ENCODE results near the gene EFL1. TPM values are rescaled to one million over a fixed set of nuclear protein-coding genes. Genes with fewer than 3 reads are reported as not detected.
"Not testable (repeated sequence)": the region's sequence is repeated elsewhere in the genome, so short reads cannot be mapped to it uniquely, and the experiment has no call there.

EFL1 gene
- total and polyA plus RNA-seq, 2 donors (not counting 1 experiment from before 2014, with no cell fraction given): 19.1 to 29.9 TPM

DNA sequence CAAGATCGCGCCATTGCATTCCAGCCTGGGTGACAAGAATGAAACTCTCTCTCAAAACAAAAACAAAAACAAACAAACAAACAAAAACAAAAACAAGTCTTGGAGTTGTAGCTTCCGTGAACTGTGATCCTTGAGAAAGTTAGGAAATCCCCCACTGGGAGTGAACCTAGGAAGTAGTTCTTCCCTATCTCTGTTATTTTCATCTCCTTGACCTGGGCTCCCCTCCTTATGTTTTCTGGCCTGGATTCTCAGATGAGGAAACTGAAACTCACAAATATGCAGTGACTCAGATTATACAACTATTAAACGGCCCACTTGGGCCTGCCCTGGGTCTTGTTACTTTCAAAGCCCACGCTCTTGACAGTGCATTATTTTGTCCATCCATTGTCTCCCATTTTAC, 29.7 kb upstream of the EFL1 start:
- DNase-seq (ENCODE audit: low read depth in 2 of 2): no peak
- TF ChIP-seq, protein P1, sequence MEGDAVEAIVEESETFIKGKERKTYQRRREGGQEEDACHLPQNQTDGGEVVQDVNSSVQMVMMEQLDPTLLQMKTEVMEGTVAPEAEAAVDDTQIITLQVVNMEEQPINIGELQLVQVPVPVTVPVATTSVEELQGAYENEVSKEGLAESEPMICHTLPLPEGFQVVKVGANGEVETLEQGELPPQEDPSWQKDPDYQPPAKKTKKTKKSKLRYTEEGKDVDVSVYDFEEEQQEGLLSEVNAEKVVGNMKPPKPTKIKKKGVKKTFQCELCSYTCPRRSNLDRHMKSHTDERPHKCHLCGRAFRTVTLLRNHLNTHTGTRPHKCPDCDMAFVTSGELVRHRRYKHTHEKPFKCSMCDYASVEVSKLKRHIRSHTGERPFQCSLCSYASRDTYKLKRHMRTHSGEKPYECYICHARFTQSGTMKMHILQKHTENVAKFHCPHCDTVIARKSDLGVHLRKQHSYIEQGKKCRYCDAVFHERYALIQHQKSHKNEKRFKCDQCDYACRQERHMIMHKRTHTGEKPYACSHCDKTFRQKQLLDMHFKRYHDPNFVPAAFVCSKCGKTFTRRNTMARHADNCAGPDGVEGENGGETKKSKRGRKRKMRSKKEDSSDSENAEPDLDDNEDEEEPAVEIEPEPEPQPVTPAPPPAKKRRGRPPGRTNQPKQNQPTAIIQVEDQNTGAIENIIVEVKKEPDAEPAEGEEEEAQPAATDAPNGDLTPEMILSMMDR (conservative IDR thresholded peaks at IDR 0.05 in 1 of 2, IDR thresholded peaks at IDR 0.05 in 1 of 2; ENCODE audit: low read depth in 1 of 2, low read length in 2 of 2): no peak
- TF ChIP-seq EZH2 (IDR thresholded peaks at IDR 0.05; ENCODE audit: low read length, missing control alignments): no peak
- Histone ChIP-seq H3K4me1 (ENCODE audit: control insufficient read depth, extremely low read depth, insufficient read depth, low read length) (no peaks in the 10 kb centered on the region), H3K36me3 (ENCODE audit: control insufficient read depth, insufficient read depth, low read length) (no peaks in the 10 kb centered on the region), H3K4me2 (ENCODE audit: extremely low read depth, insufficient read depth, low read length) (no peak overlapping the region), H3K79me2 (ENCODE audit: control insufficient read depth, insufficient read depth, low read length) (no peaks in the 10 kb centered on the region), H4K20me1 (ENCODE audit: control insufficient read depth, extremely low read depth, insufficient read depth, low read length) (no peaks in the 10 kb centered on the region), H3K27ac (ENCODE audit: insufficient read depth, low read length) (no peak overlapping the region), H3K27me3 (ENCODE audit: control insufficient read depth, insufficient read depth, low read length) (peaks cover 5% of the 10 kb centered on the region), H3K4me3 (replicated peaks in 1 of 4; ENCODE audit: control extremely low read depth in 1 of 4, insufficient read depth in 1 of 4, low read depth in 3 of 4, low read length in 4 of 4) (no peak overlapping the region), H2AFZ (ENCODE audit: low read length) (no peak overlapping the region), H3K9ac (ENCODE audit: insufficient read depth, low read length) (no peak overlapping the region), H3K9me3 (ENCODE audit: control insufficient read depth, insufficient read depth, low read depth, low read length) (no peaks in the 10 kb centered on the region)

DNA sequence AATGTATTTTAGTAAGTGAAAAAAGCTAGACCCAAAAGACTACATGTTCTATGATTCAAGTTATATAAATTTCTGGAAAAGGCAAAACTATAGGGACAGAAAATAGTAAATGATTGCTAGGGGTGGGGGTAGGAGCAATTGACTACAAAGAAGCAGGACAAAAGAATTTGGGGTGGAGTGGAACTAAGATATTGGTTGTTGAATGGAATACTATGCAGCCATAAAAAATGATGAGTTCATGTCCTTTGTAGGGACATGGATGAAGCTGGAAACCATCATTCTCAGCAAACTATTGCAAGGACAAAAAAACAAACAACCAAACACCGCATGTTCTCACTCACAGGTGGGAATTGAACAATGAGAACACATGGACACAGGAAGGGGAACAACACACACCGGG, 25.7 kb upstream of the EFL1 start:
- not testable (repeated sequence) for H3K4me1 ChIP-seq (ENCODE audit: control insufficient read depth, extremely low read depth, insufficient read depth, low read length); H2AFZ ChIP-seq (ENCODE audit: low read length); H3K36me3 ChIP-seq (ENCODE audit: control insufficient read depth, insufficient read depth, low read length); H3K9ac ChIP-seq (ENCODE audit: insufficient read depth, low read length); H4K20me1 ChIP-seq (ENCODE audit: control insufficient read depth, extremely low read depth, insufficient read depth, low read length); H3K4me2 ChIP-seq (ENCODE audit: extremely low read depth, insufficient read depth, low read length); H3K4me3 ChIP-seq (replicated peaks in 1 of 4; ENCODE audit: control extremely low read depth in 1 of 4, insufficient read depth in 1 of 4, low read depth in 3 of 4, low read length in 4 of 4); H3K9me3 ChIP-seq (ENCODE audit: control insufficient read depth, insufficient read depth, low read depth, low read length); H3K79me2 ChIP-seq (ENCODE audit: control insufficient read depth, insufficient read depth, low read length); H3K27me3 ChIP-seq (ENCODE audit: control insufficient read depth, insufficient read depth, low read length); DNase-seq (ENCODE audit: low read depth in 2 of 2); H3K27ac ChIP-seq (ENCODE audit: insufficient read depth, low read length)

DNA sequence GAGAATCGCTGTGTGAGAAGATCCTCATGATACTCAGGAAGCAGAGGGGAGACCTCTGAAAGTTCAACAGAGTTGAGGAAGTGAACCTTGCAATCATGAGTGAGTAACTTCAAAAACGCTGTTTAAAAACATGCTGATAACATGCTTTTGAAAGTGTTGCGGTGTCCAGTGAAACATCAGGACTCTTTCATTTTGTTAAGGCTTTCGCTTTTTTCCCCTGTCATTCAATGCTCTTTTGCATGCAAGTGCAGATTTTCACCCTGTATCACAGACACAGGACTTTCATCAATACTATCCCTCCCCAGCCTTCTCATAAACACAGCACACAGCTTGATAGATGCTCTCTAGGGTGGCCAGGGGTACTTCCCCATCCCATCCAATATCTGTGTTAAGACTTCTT, 23.9 kb upstream of the EFL1 start:
- not testable (repeated sequence) for H3K4me1 ChIP-seq (ENCODE audit: control insufficient read depth, extremely low read depth, insufficient read depth, low read length); H3K36me3 ChIP-seq (ENCODE audit: control insufficient read depth, insufficient read depth, low read length); DNase-seq (ENCODE audit: low read depth in 2 of 2); H3K79me2 ChIP-seq (ENCODE audit: control insufficient read depth, insufficient read depth, low read length); H3K4me2 ChIP-seq (ENCODE audit: extremely low read depth, insufficient read depth, low read length); H3K9me3 ChIP-seq (ENCODE audit: control insufficient read depth, insufficient read depth, low read depth, low read length); H4K20me1 ChIP-seq (ENCODE audit: control insufficient read depth, extremely low read depth, insufficient read depth, low read length); H2AFZ ChIP-seq (ENCODE audit: low read length); H3K9ac ChIP-seq (ENCODE audit: insufficient read depth, low read length); H3K27me3 ChIP-seq (ENCODE audit: control insufficient read depth, insufficient read depth, low read length); H3K4me3 ChIP-seq (replicated peaks in 1 of 4; ENCODE audit: control extremely low read depth in 1 of 4, insufficient read depth in 1 of 4, low read depth in 3 of 4, low read length in 4 of 4); H3K27ac ChIP-seq (ENCODE audit: insufficient read depth, low read length)

DNA sequence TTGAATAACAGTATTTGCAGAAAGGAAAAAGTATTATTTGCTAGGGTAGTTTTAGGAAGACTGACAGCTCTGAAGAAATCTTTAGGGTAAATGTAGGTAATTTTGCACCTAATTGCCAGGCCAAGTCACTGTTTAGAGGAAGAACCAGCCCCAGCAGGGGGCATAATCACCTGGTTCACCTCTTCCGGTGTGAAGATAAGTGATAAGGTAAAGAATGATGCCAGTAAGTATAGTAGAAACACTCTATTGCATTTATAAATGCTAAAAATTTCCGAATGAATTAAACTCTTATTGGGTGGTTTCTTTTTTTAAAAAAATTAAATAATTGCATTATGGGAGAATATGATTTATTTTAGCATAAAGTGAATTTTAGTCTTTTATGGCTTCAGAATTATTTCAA, 21.8 kb upstream of the EFL1 start:
- H3K27ac ChIP-seq (ENCODE audit: insufficient read depth, low read length); H3K36me3 ChIP-seq (ENCODE audit: control insufficient read depth, insufficient read depth, low read length); H4K20me1 ChIP-seq (ENCODE audit: control insufficient read depth, extremely low read depth, insufficient read depth, low read length); H3K9me3 ChIP-seq (ENCODE audit: control insufficient read depth, insufficient read depth, low read depth, low read length); DNase-seq (ENCODE audit: low read depth in 2 of 2); H3K4me2 ChIP-seq (ENCODE audit: extremely low read depth, insufficient read depth, low read length); H3K4me1 ChIP-seq (ENCODE audit: control insufficient read depth, extremely low read depth, insufficient read depth, low read length); H3K27me3 ChIP-seq (ENCODE audit: control insufficient read depth, insufficient read depth, low read length); H3K4me3 ChIP-seq (replicated peaks in 1 of 4; ENCODE audit: control extremely low read depth in 1 of 4, insufficient read depth in 1 of 4, low read depth in 3 of 4, low read length in 4 of 4); H3K9ac ChIP-seq (ENCODE audit: insufficient read depth, low read length); H2AFZ ChIP-seq (ENCODE audit: low read length); H3K79me2 ChIP-seq (ENCODE audit: control insufficient read depth, insufficient read depth, low read length): not testable (repeated sequence)

DNA sequence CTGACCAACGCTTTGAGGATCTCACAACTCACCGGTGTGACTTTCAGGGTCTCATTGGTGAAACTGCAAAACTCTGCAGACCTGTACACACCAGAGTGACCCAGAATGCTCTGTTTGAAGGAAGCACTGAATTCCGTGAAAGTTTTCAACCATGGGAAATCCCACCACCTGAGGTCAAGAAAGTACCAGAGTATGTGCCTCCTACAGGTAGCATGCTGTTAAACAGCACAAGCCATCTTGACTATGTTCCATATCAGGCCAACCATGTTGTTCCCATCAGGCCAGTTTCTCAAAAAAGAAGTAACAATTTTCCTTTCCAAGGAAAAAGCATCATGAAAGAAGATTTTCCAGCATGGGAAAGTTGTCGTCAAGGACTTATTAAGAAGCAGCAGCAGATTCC, 19.9 kb upstream of the EFL1 start:
- not testable (repeated sequence) for H3K9ac ChIP-seq (ENCODE audit: insufficient read depth, low read length); H3K4me2 ChIP-seq (ENCODE audit: extremely low read depth, insufficient read depth, low read length); H3K36me3 ChIP-seq (ENCODE audit: control insufficient read depth, insufficient read depth, low read length); H3K9me3 ChIP-seq (ENCODE audit: control insufficient read depth, insufficient read depth, low read depth, low read length); H4K20me1 ChIP-seq (ENCODE audit: control insufficient read depth, extremely low read depth, insufficient read depth, low read length); H3K27ac ChIP-seq (ENCODE audit: insufficient read depth, low read length); DNase-seq (ENCODE audit: low read depth in 2 of 2); H3K4me1 ChIP-seq (ENCODE audit: control insufficient read depth, extremely low read depth, insufficient read depth, low read length); H2AFZ ChIP-seq (ENCODE audit: low read length); H3K79me2 ChIP-seq (ENCODE audit: control insufficient read depth, insufficient read depth, low read length); H3K4me3 ChIP-seq (replicated peaks in 1 of 4; ENCODE audit: control extremely low read depth in 1 of 4, insufficient read depth in 1 of 4, low read depth in 3 of 4, low read length in 4 of 4); H3K27me3 ChIP-seq (ENCODE audit: control insufficient read depth, insufficient read depth, low read length)

Data from fibroblast of lung (primary cell).